GM18858 (cell line): ENCODE data around the gene DUS2.

Source experiments
- ATAC-seq: cut with Tn5 transposase; IDR thresholded peaks from one replicate; pipeline ENCODE4 v1.9.1; 2021; ENCODE audit not compliant: unreplicated experiment

DUS2 gene

GRCh38 chr16:68074850-68075555 is 51.9 kb downstream of the DUS2 start:
- no peak for ATAC-seq

GRCh38 chr16:68075980-68076379 is 52.9 kb downstream of the DUS2 start:
- ATAC-seq: no peak

GRCh38 chr16:68076560-68076959 is 53.5 kb downstream of the DUS2 start:
- no peak for ATAC-seq

- ATAC-seq: no peak
Observed at GRCh38 chr16:68077866-68078700, 55.0 kb downstream of the DUS2 start.

GRCh38 chr16:68078701-68079375 is 55.8 kb downstream of the DUS2 start:
- no peak for ATAC-seq

- no peak for ATAC-seq
Observed at GRCh38 chr16:68079376-68079625, 56.2 kb downstream of the DUS2 start.

GRCh38 chr16:68079626-68080344 is 56.7 kb downstream of the DUS2 start:
- no peak for ATAC-seq

GRCh38 chr16:68081861-68082628 is 59.0 kb downstream of the DUS2 start:
- ATAC-seq: no peak

- no peak for ATAC-seq
Observed at GRCh38 chr16:68082629-68083238, 59.6 kb downstream of the DUS2 start.

GRCh38 chr16:68083239-68083781 is 60.2 kb downstream of the DUS2 start:
- no peak for ATAC-seq

- no peak for ATAC-seq
Observed at GRCh38 chr16:68083861-68084503, 60.9 kb downstream of the DUS2 start.

- ATAC-seq: peak; percentile 48
Observed at GRCh38 chr16:68084504-68085258, 61.6 kb downstream of the DUS2 start.

- peak; percentile 21 for ATAC-seq
Observed at GRCh38 chr16:68085259-68086071, 62.4 kb downstream of the DUS2 start, which contains the start of gene NFATC3. Gene NFATC3, plus strand, starts transcription at chr16:68085370. Its CDS starts 312 bp downstream, at chr16:68085682.

- no peak for ATAC-seq
Observed at GRCh38 chr16:68086336-68086841, 63.3 kb downstream of the DUS2 start.

- ATAC-seq: no peak
Observed at GRCh38 chr16:68086860-68087268, 63.8 kb downstream of the DUS2 start.

- no peak for ATAC-seq
Observed at GRCh38 chr16:68087688-68088087, 64.6 kb downstream of the DUS2 start.

- ATAC-seq: no peak
Observed at GRCh38 chr16:68088130-68088972, 65.3 kb downstream of the DUS2 start.
